Embryonic facial prominence (tissue), 1 donor: ENCODE results near the gene DUSP22.

Experiments used
- DNase-seq: peaks from one replicate; pipeline ENCODE4 v3.0.0-alpha.2; 2016; ENCODE audit errors: extremely low spot score

DUSP22 gene

GRCh38 chr6:308768-309167 lies 16.5 kb downstream of the DUSP22 start:
- no peak for DNase-seq

- DNase-seq: no peak
These were observed 17.7 kb downstream of the DUSP22 start for GRCh38 chr6:309947-310346.

GRCh38 chr6:310671-311070 lies 18.4 kb downstream of the DUSP22 start:
- DNase-seq: no peak

GRCh38 chr6:311679-312220 lies 19.5 kb downstream of the DUSP22 start:
- no peak for DNase-seq

- no peak for DNase-seq
These were observed 20.8 kb downstream of the DUSP22 start for GRCh38 chr6:313087-313486.

GRCh38 chr6:313917-314316 lies 21.6 kb downstream of the DUSP22 start:
- DNase-seq: no peak

GRCh38 chr6:314377-314776 lies 22.1 kb downstream of the DUSP22 start:
- DNase-seq: no peak

GRCh38 chr6:315226-315625 lies 22.9 kb downstream of the DUSP22 start:
- no peak for DNase-seq

GRCh38 chr6:315921-316752 lies 23.9 kb downstream of the DUSP22 start:
- DNase-seq: no peak

GRCh38 chr6:316753-317038 lies 24.4 kb downstream of the DUSP22 start:
- DNase-seq: no peak

- DNase-seq: no peak
These were observed 24.8 kb downstream of the DUSP22 start for GRCh38 chr6:317060-317447.

GRCh38 chr6:317448-318144 lies 25.3 kb downstream of the DUSP22 start:
- DNase-seq: no peak

- no peak for DNase-seq
These were observed 26.1 kb downstream of the DUSP22 start for GRCh38 chr6:318243-318890.

- DNase-seq: no peak
These were observed 27.2 kb downstream of the DUSP22 start for GRCh38 chr6:319177-320131.

GRCh38 chr6:320351-321157 lies 28.3 kb downstream of the DUSP22 start:
- DNase-seq: no peak

- DNase-seq: no peak
These were observed 28.8 kb downstream of the DUSP22 start for GRCh38 chr6:321158-321438.

GRCh38 chr6:321536-322258 lies 29.4 kb downstream of the DUSP22 start:
- no peak for DNase-seq

GRCh38 chr6:322259-322930 lies 30.1 kb downstream of the DUSP22 start:
- no peak for DNase-seq

GRCh38 chr6:322940-323729 lies 30.8 kb downstream of the DUSP22 start:
- no peak for DNase-seq
